ENCODE measurements around the gene SLC35D2.

- no peak for TF ChIP-seq POLR2AphosphoS5 (IDR thresholded peaks at IDR 0.05; ENCODE audit: low read depth, low read length)
- no peak for TF ChIP-seq FOXP2 (optimal IDR thresholded peaks at IDR 0.05; ENCODE audit: borderline replicate concordance, extremely low read depth, extremely low read length, insufficient read depth)
- no peak for TF ChIP-seq TAF1 (IDR thresholded peaks at IDR 0.05; ENCODE audit: borderline replicate concordance, insufficient read depth, low read length)
Measured at GRCh38 chr9:96299823-96300222, 83.7 kb downstream of the SLC35D2 start.

Measured in PFSK-1 (cell line).